HEK293 (cell line): Measurements from ENCODE around the gene PRSS33.

ENCODE experiments used
- CTCF ChIP-seq: fragments of 450-650 bp; formaldehyde crosslinking; IDR thresholded peaks from 2 replicates; pipeline ENCODE4 v1.5.1; 2016; ENCODE audit warnings: missing biosample characterization, missing genetic modification characterization
- INSM2 ChIP-seq: fragments of 450-650 bp; formaldehyde crosslinking; IDR thresholded peaks from 2 replicates; pipeline ENCODE4 v1.5.1; 2016; ENCODE audit warnings: missing biosample characterization, missing genetic modification characterization
- ZNF324 ChIP-seq: fragments of 450-650 bp; formaldehyde crosslinking; IDR thresholded peaks from 2 replicates; pipeline ENCODE4 v1.5.1; 2016; ENCODE audit warnings: missing biosample characterization, missing genetic modification characterization
- ZNF416 ChIP-seq: fragments of 450-650 bp; formaldehyde crosslinking; IDR thresholded peaks from 2 replicates; pipeline ENCODE4 v1.5.1; 2016; ENCODE audit warnings: missing biosample characterization, missing genetic modification characterization
- ZNF549 ChIP-seq: fragments of 450-650 bp; IDR thresholded peaks from 2 replicates; pipeline ENCODE4 v1.5.1; 2018; ENCODE audit warnings: missing biosample characterization, missing genetic modification characterization, mild to moderate bottlenecking, inconsistent platforms, moderate library complexity

- TF ChIP-seq ZNF324 (tag by site-specific recombination), result no peak
- TF ChIP-seq ZNF549, result no peak
- no peak for TF ChIP-seq ZNF416 (tag by site-specific recombination)
- TF ChIP-seq CTCF (tag by site-specific recombination), result no peak
- TF ChIP-seq INSM2 (tag by site-specific recombination), result no peak
These were observed 3.8 kb upstream of the PRSS33 start for GRCh38 chr16:2791174-2791573.
